Liver (tissue), 9 donors: Measurements from ENCODE around the gene KIRREL3. TPM values are rescaled to one million over a fixed set of nuclear protein-coding genes. Genes with fewer than 3 reads are reported as not detected.

ENCODE experiments used
- DNase-seq: peaks from one replicate; pipeline ENCODE4 v3.0.0-alpha.2; 2017; ENCODE audit warnings: low spot score
- H3K27ac ChIP-seq, 2 donors: one replicate each; pipeline ENCODE4 v1.7.0; 2013; ENCODE audit warnings: inconsistent platforms in 2 of 2, low read length in 2 of 2, control low read depth in 1 of 2, low read depth in 1 of 2, mild to moderate bottlenecking in 1 of 2
- H3K27me3 ChIP-seq, 4 donors: one replicate each; pipeline versions ENCODE4 v1.6.1 to v1.7.0; 2013; ENCODE audit warnings: low read length in 3 of 4, inconsistent platforms in 1 of 4, mild to moderate bottlenecking in 1 of 4, moderate library complexity in 1 of 4; ENCODE audit not compliant: control insufficient read depth in 4 of 4, insufficient read depth in 4 of 4
- H3K36me3 ChIP-seq, 4 donors: one replicate each; pipeline versions ENCODE4 v1.6.1 to v1.7.0; 2013; ENCODE audit warnings: low read length in 3 of 4, mild to moderate bottlenecking in 3 of 4, low read depth in 1 of 4, moderate library complexity in 1 of 4; ENCODE audit not compliant: control insufficient read depth in 4 of 4, insufficient read depth in 3 of 4
- H3K4me1 ChIP-seq, 4 donors: one replicate each; pipeline versions ENCODE4 v1.6.1 to v1.7.0; 2013; ENCODE audit warnings: low read length in 3 of 4, mild to moderate bottlenecking in 3 of 4, moderate library complexity in 1 of 4; ENCODE audit not compliant: control insufficient read depth in 4 of 4, insufficient read depth in 4 of 4
- H3K4me3 ChIP-seq, 3 donors: one replicate each; pipeline versions ENCODE4 v1.6.1 to v1.7.0; 2013; ENCODE audit warnings: low read length in 3 of 3, control low read depth in 1 of 3, low read depth in 1 of 3, mild to moderate bottlenecking in 1 of 3
- H3K9ac ChIP-seq, 2 donors: one replicate each; pipeline ENCODE4 v1.7.0; 2013; ENCODE audit warnings: low read length in 2 of 2, mild to moderate bottlenecking in 2 of 2, moderate library complexity in 2 of 2, control low read depth in 1 of 2, low read depth in 1 of 2
- H3K9me3 ChIP-seq, 4 donors: one replicate each; pipeline versions ENCODE4 v1.6.1 to v1.7.0; 2013; ENCODE audit warnings: low read length in 3 of 4; ENCODE audit not compliant: control insufficient read depth in 4 of 4
- ATF3 ChIP-seq: IDR thresholded peaks from 2 replicates; pipeline ENCODE4 v1.6.1; 2016; ENCODE audit warnings: antibody characterized with exemption
- CTCF ChIP-seq: fragments of 150-350 bp; IDR thresholded peaks from 2 replicates; pipeline ENCODE4 v1.5.1; 2017; ENCODE audit warnings: improper control_type of control experiment, low read depth, low read length; ENCODE audit not compliant: missing input control
- FOXA1 ChIP-seq: IDR thresholded peaks from 2 replicates; pipeline ENCODE4 v1.6.1; 2016; ENCODE audit warnings: antibody characterized with exemption
- FOXA2 ChIP-seq: IDR thresholded peaks from 2 replicates; pipeline ENCODE4 v1.6.1; 2016; ENCODE audit warnings: antibody characterized with exemption
- GABPA ChIP-seq, 2 donors: IDR thresholded peaks in 1 of 2; conservative IDR thresholded peaks in 1 of 2; 2 replicates each; pipeline ENCODE4 v1.6.1; 2016; ENCODE audit warnings: antibody characterized with exemption in 2 of 2, mild to moderate bottlenecking in 1 of 2, moderate library complexity in 1 of 2
- HNF4A ChIP-seq, 2 donors: conservative IDR thresholded peaks; 2 replicates each; pipeline ENCODE4 v1.6.1; 2016; ENCODE audit warnings: antibody characterized with exemption in 2 of 2, mild to moderate bottlenecking in 2 of 2
- HNF4G ChIP-seq: IDR thresholded peaks from 2 replicates; pipeline ENCODE4 v1.6.1; 2016; ENCODE audit warnings: antibody characterized with exemption
- JUND ChIP-seq, 2 donors: IDR thresholded peaks; 2 replicates each; pipeline ENCODE4 v1.6.1; 2016; ENCODE audit warnings: antibody characterized with exemption in 2 of 2
- NR2F2 ChIP-seq: IDR thresholded peaks from 2 replicates; pipeline ENCODE4 v1.6.1; 2016; ENCODE audit warnings: antibody characterized with exemption
- RAD21 ChIP-seq, 2 donors: IDR thresholded peaks; 2 replicates each; pipeline ENCODE4 v1.6.1; 2016; ENCODE audit warnings: antibody characterized with exemption in 2 of 2, mild to moderate bottlenecking in 2 of 2
- REST ChIP-seq: IDR thresholded peaks from 2 replicates; pipeline ENCODE4 v1.6.1; 2016; ENCODE audit warnings: antibody characterized with exemption, mild to moderate bottlenecking
- RXRA ChIP-seq, 2 donors: IDR thresholded peaks; 2 replicates each; pipeline ENCODE4 v1.6.1; 2017 to 2018; ENCODE audit warnings: antibody characterized with exemption in 2 of 2, mild to moderate bottlenecking in 1 of 2
- SP1 ChIP-seq: IDR thresholded peaks from 2 replicates; pipeline ENCODE4 v1.6.1; 2018; ENCODE audit warnings: antibody characterized with exemption, mild to moderate bottlenecking
- YY1 ChIP-seq: IDR thresholded peaks from 2 replicates; pipeline ENCODE4 v1.6.1; 2016; ENCODE audit warnings: antibody characterized with exemption, mild to moderate bottlenecking
- ZBTB33 ChIP-seq: IDR thresholded peaks from 2 replicates; pipeline ENCODE4 v1.6.1; 2016; ENCODE audit warnings: antibody characterized with exemption
- WGBS: extraction: QIAGEN DNeasy Blood & Tissue Kit; methylation state at CpG from one replicate; pipeline ENCODE4 v1.1.7; 2013; 5-methylcytosine and 5-hydroxymethylcytosine counted together
- polyA plus RNA-seq, 2 donors: library from polyadenylated mRNA; stranded (reverse) in 1 of 2; unstranded in 1 of 2; fragments of 200-250 nt in 1 of 2; fragments of >200 nt in 1 of 2; fragmentation: Nextera tagmentation in 1 of 2; extraction: Ambion mirVana in 1 of 2; gene quantifications; one replicate each; pipeline versions ENCODE4 v1.2.1 to v1.2.3, GENCODE V29; 2013 to 2015
- total RNA-seq, 2 donors: library from RNA; depleted of rRNA; stranded (reverse); fragments of >200 nt; gene quantifications; one replicate each; pipeline ENCODE4 v1.2.3, GENCODE V29; 2014
- donor health status: healthy.
- donor health status: healthy.
- donor health status: healthy.
- donor health status: healthy.
- donor health status: healthy.

Gene KIRREL3
- total and polyA plus RNA-seq, 4 donors: 0.03 to 0.29 (median 0.08) TPM; not detected in 1

- no peak for TF ChIP-seq REST
- TF ChIP-seq CTCF: no peak
- peak; percentile 64 for TF ChIP-seq YY1
- peak in 1 of 2 donors; percentile 6 for TF ChIP-seq RAD21 (IDR thresholded peaks at IDR 0.05)
- peak; percentile 33 to 77 for TF ChIP-seq RXRA (IDR thresholded peaks at IDR 0.05)
- peak; percentile 40 to 63 for TF ChIP-seq HNF4A (conservative IDR thresholded peaks at IDR 0.05)
- peak; percentile 62 for TF ChIP-seq ATF3
- WGBS: 16% methylated on average over 2 of the region's 2 CpGs
- Histone ChIP-seq H3K4me3 (peak overlapping the region; percentile 43 to 74 (median 67)), H3K36me3 (no peaks in the 10 kb centered on the region), H3K4me1 (peaks cover 7 to 50% (median 42%) of the 10 kb centered on the region in 4 donors), H3K27me3 (no peaks in the 10 kb centered on the region), H3K27ac (peak overlapping the region; percentile 74 to 75), H3K9ac (peak overlapping the region in 1 of 2 donors; percentile 43), H3K9me3 (no peaks in the 10 kb centered on the region)
- DNase-seq: no peak
Observed at GRCh38 chr11:126655807-126656128, 344.8 kb downstream of the KIRREL3 start.

- DNase-seq: no peak
- WGBS: 44% methylated on average over 12 of the region's 12 CpGs
- Histone ChIP-seq H3K9ac (peak overlapping the region in 1 of 2 donors; percentile 43), H3K4me3 (peak overlapping the region in 1 of 3 donors; percentile 44), H3K9me3 (no peaks in the 10 kb centered on the region), H3K27ac (peak overlapping the region; percentile 74 to 75), H3K27me3 (no peaks in the 10 kb centered on the region), H3K4me1 (peaks cover 7 to 44% (median 39%) of the 10 kb centered on the region in 4 donors), H3K36me3 (no peaks in the 10 kb centered on the region)
- TF ChIP-seq RXRA (IDR thresholded peaks at IDR 0.05) (no peak), HNF4G (no peak), FOXA2 (no peak), CTCF (no peak), ATF3 (no peak), ZBTB33 (no peak), HNF4A (conservative IDR thresholded peaks at IDR 0.05) (no peak), SP1 (no peak), JUND (IDR thresholded peaks at IDR 0.05) (no peak), GABPA (IDR thresholded peaks at IDR 0.05 in 1 of 2, conservative IDR thresholded peaks at IDR 0.05 in 1 of 2) (no peak), NR2F2 (no peak), RAD21 (IDR thresholded peaks at IDR 0.05) (no peak), FOXA1 (no peak)
Observed at GRCh38 chr11:126654886-126655806, 345.4 kb downstream of the KIRREL3 start.
